ENCODE measurements around the gene SLC2A4. TPM values are rescaled to one million over a fixed set of nuclear protein-coding genes. Genes with fewer than 3 reads are reported as not detected.
"Not testable (repeated sequence)": the region's sequence is repeated elsewhere in the genome, so short reads cannot be mapped to it uniquely, and the experiment has no call there.

The SLC2A4 gene
- total RNA-seq, 1 donor from 2014 or later: 0.90 TPM

DNA sequence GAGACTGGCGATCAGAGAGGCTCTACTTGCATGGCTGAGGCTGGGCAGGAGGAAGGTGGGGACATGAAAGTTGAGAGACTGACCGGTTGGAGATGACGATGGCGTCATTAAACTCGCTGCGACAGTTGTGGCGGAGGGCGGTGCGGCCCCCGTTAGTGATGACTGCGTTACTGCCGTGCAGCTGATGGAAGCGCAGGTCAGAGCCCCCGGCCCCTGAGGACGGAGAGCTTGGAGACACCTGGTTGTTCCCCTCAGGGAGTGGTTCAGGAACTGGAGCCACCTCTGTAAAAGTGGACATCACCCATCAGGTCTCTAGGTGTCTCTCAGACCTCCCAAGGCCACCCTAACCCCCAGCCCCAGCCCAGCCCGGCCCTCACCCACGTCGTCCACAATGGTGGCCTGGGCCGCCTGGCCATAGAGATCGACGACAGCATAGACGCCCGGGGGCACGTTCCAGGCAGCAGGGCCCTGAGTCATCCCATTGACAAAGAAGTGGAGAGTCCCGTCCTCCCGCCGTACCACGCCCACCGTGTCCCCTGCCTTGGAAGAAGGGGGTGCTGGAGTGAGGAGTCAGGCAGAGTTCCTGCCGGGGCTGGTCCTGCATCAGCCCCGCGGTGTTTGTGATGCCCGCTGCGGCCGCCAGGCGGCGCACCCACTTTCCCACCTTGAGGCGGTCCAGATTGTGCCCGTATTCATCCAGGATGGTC is 42.4 kb downstream of the SLC2A4 start:
- peak in 1 of 2 donors; percentile 41 for DNase-seq (ENCODE audit: low read depth in 2 of 2)

DNA sequence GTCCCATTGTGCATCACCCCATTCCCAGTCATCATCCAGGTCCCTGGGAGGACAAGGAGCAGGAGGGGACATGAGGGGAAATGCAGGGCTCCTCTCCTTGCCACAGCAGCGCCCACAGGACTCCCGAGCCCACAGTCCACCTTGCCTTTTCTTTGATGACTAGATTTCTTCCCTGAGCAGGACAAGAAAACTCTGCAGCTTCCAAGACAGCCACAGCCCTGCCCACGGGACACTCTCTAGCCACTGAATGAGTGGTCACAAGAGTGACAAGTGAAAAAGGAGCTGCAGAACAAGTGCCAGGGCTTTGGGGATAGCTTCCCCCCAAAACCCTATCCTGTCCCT is 42.9 kb downstream of the SLC2A4 start:
- DNase-seq (ENCODE audit: low read depth in 2 of 2): no peak

DNA sequence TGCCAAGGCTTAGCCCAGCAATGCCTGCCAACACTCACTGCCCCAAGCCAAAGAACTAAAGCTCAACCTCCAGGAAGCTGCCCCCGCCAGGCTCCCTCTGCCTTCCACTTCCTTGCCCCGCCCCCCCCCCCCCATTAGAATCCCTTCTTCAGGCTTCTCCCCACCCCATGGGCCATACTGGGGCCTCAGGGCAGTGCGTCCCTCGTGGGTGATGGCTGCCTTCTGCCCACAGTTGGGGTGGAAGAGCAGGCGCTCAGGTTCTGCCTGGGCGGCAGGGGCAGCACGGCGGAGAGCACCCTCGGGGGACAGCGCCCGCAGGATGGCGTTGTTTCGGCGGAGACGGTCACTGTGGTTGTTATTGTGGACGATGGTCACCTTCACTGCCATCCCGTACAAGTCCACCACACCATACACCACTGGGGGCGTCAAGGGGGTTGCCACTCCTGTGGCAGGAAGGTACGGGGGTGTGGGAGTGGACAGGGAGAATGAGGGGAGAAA is 43.6 kb downstream of the SLC2A4 start:
- DNase-seq (ENCODE audit: low read depth in 2 of 2): no peak

DNA sequence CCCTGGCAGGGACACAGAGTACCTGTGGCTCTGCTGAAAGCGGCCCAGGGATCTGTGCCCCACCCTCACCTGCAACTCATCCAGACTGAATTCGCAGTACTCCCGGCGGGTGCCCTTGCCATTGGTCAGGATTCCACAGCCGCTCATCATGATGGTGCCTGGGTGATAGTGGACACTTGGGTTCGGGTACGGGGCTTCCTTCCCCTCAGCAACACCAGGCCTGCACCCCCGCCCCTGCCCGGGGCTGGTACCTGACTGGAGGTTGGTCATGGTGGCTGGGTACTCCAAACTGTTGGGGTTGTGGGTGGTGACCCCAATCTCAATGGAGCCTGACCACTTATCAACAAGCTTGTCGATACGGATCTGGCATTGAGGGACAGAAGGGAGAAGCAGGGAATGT is 44.7 kb downstream of the SLC2A4 start:
- DNase-seq (ENCODE audit: low read depth in 2 of 2): no peak

DNA sequence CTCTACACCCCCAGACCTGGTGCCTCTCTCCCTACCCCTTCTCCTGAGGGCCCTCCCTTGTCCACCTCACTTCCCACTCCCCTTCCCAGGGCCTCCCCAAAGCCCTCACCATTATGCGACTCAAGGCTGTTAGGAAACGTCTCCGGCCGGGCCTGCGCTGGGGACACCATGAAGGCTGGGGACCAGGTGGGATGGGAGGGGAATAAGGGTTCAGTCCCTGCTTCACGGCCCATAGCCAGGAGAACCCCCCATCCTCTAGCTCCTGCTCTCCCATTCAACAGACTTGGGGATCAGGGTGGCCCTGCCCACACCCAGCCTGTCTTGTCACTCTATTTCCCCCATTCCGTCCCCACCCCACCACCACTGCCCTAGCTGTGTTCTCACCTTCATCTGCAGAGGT is 45.5 kb downstream of the SLC2A4 start:
- DNase-seq (ENCODE audit: low read depth in 2 of 2): no peak

DNA sequence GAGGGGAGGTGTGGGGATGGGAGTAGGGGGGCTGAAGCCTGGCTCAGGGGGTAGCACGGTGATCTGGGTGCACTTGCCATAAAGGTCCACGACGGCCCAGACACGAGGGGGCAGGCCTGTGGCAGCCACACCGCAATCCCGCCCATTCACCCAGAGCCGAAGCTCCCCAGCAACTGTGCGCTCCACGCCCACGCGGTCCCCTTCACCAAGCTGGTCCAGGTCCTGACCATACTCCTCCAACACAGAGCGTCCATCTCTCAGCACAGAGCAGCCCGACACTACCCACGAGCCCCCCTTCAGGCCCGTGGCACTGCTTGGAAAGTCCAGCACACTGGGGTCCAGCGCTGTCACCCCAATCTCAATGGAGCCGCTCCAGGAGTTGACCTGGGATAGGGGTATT is 46.0 kb downstream of the SLC2A4 start:
- DNase-seq (ENCODE audit: low read depth in 2 of 2): no peak

DNA sequence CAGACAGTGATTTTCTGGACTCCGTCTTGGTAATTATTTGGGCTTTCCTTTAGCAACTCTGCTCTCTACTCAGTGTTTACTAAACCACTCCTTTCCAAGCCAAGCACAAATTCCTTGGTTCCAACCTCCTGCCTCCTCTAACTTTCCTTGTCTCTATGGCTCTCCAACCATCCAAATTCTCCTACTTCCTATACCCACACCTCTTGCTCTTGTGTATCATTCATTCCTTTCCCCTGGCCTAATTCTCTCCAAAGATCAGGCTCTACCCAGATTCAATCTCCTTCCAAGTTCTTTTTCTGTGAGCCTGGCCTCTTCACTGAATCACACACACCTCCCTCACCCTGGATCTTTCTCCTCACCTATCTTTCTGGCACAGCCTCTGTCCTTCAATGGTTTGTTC is 46.5 kb downstream of the SLC2A4 start:
- no peak for DNase-seq (ENCODE audit: low read depth in 2 of 2)

DNA sequence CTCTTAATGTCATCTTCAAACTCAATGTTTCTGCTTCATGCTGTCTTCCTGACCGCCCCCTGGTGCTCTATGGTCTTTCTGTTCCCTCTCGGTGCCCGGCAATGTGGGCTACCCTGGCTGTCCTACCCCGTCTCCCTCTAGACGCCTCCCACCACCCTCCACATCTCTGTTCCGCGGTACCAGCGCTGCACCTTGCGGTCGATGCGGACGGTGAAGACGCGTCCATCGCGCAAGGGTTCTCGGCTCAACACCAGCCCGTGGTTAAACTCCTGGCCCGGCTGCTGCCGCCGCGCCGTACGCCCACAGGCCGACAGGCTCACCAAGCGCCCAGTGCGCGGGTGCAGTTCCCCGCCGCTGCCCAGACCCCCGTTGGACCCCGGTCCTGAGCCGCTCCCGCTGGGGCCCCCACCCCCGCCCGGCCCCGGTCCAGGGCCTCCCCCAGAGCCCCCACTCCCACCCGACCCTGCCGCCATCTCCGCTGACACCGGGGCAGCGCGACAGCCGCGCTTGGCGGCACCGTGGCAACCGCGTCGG is 47.4 kb downstream of the SLC2A4 start, which contains the start of gene NEURL4:
TSS of gene NEURL4 (minus strand) at position 496 of the 534 bp plus-strand sequence. CDS start at position 473, 23 bp downstream.
- DNase-seq (ENCODE audit: low read depth in 2 of 2): no peak

DNA sequence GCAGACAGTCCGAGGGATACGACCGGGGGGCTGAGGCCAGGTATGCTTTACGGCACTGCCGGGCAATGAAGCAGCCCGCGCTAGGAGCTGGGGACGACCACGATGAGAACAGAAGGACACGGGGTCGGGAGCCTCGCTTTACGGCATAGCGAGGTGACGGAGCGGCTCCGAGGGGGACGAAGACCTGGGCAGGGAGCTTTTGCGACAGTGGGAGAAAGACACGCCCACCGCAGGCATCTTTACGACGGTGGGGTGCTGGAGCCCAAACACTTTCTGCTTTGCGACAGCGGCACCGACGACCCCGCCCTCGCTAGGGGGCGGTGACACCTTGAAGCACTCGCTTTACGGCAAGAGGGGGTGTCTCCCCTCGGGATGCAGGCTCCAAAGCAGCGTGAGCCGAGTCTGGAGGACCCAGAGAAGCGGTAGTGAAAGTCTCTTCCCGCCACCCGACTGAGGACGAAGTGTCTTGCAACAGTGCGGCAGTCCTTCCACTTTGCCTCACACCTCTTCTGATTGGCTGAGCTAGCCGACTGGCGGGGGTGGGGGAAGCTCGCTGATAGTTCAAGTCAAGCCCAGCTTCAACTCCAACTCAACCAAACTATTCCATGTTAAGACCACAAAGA is 48.0 kb downstream of the SLC2A4 start:
- DNase-seq (ENCODE audit: low read depth in 2 of 2): peak; percentile 98 to 99

DNA sequence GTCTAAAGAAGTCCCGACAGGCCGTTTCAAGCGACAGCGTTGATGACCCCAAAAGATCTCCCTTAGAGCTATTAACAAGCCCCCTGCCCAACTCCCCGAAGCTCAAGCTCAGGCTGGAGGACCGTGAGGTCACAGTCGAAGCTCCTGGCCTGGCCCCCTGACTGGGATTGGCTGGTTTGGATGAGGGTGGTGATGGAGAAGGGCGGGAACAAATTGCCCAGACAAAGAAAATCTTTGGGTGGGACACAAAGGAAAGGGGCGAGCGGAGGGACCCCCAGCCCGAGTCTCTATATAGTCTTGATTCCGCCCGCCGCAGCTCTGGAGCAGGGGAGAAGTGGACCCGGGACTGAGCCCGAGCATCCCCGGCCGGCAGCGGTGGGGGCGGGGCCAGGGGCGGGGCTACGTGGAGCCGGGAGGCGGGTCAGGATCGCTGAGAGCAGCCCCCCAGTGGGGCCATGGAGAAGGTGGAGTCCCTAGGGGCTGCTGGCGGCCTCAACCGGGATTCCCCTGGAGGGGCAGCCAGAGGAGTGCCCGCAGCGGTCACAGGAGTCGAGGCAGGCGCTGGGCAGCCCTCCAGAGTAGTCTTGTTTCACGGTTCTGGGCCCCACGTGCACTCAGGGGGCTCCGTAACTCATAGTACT is 48.6 kb downstream of the SLC2A4 start:
- peak in 1 of 2 donors; percentile 82 for DNase-seq (ENCODE audit: low read depth in 2 of 2)

DNA sequence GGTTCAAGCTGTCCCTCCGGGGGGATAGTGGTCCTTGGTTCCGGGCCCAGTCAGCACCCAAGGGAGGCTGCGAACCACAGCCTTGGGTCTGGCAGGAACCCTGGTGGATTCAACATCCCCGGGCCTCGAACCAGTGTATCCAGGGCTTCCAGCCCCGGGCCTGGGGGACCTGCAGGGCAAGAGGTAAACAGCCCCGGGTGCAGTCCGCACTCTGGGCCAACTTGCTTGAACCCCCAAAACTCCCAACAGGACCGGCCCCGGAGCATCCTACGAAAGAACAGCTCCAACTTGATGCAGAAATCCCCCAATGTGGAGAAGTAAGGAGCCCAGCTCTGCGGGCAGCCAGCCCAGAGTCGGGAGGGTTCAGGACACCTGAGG is 49.1 kb downstream of the SLC2A4 start:
- DNase-seq (ENCODE audit: low read depth in 2 of 2): no peak

DNA sequence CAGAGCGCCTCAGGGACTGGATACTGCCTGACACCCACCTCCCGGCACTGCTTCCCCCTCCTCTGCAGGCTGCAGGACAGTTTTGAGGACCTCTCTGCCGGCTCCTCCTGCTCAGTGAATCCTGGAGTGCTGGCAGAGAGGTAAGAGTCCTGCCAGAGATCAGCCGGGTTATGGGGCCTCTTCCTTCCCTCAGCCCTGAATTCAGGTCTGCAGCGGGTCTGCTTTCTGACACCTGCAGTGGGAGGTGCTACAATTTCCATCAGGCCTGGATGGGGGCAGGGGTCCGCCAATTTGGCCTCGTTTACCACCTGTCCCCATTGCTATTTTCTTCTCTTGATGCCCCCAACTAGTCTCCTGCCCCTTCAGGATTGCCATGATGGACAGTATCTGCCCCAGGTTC is 50.6 kb downstream of the SLC2A4 start:
- DNase-seq (ENCODE audit: low read depth in 2 of 2): no peak

DNA sequence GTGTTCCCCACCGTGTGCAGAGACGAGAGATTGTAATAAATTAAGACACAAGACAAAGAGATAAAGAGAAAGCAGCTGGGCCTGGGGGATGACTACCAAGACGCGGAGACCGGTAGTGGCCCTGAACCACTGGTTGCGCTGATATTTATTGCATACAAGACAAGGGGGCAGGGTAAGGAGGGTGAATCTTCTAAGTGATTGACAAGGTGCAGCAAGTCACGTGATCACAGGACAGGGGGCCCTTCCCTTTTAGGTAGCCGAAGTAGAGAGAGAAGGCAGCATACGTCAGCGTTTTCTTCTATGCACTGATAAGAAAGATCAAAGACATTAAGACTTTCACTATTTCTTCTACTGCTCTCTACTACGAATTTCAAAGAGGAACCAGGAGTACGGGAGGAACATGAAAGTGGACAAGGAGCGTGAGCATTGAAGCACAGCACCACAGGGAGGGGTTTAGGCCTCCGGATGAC is 51.1 kb downstream of the SLC2A4 start:
- not testable (repeated sequence) for DNase-seq (ENCODE audit: low read depth in 2 of 2)

DNA sequence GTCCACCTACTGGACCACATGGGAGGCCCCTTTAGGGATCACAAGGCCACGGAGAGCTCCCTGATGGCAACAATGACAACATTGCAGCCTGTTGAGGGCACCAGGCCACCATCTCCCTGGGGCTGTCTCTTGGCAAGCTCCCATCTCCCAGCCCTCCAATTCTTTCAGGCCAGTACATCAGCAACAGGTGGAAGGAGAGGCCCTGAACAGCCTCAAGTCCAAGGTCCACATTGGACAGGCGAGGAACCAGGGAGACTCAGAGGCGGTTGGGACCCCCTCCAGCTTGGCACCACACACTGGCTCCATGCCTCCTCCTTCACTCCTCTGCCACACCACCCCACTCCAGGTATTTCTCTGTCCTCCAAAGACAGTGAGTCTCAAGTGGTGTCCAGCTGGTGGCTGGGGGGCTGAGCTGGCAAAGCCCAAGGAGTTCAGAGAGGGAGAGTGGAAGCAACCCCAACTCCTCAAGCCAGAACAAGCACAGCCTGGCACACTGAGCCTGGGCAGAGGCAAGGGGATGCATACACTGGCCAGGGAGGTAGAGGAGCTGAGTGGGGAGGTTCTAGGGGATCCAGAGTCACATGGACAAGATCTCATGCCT is 53.5 kb downstream of the SLC2A4 start:
- DNase-seq (ENCODE audit: low read depth in 2 of 2): no peak

DNA sequence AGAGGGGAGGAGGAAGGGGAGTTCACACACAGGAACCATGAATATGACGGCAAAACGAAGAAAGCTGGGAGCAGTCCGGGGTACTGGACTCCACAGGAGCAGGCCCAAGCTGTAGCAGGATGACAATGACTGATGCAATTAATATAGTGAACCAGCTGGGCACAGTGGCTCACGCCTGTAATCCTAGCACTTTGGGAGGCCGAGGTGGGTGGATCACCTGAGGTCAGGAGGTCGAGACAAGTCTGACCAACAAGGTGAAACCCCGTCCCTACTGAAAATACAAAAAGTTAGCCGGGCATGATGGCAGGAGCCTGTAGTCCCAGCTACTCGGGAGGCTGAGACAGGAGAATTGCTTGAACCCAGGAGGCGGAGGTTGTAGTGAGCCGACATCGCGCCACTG is 54.2 kb downstream of the SLC2A4 start:
- not testable (repeated sequence) for DNase-seq (ENCODE audit: low read depth in 2 of 2)

DNA sequence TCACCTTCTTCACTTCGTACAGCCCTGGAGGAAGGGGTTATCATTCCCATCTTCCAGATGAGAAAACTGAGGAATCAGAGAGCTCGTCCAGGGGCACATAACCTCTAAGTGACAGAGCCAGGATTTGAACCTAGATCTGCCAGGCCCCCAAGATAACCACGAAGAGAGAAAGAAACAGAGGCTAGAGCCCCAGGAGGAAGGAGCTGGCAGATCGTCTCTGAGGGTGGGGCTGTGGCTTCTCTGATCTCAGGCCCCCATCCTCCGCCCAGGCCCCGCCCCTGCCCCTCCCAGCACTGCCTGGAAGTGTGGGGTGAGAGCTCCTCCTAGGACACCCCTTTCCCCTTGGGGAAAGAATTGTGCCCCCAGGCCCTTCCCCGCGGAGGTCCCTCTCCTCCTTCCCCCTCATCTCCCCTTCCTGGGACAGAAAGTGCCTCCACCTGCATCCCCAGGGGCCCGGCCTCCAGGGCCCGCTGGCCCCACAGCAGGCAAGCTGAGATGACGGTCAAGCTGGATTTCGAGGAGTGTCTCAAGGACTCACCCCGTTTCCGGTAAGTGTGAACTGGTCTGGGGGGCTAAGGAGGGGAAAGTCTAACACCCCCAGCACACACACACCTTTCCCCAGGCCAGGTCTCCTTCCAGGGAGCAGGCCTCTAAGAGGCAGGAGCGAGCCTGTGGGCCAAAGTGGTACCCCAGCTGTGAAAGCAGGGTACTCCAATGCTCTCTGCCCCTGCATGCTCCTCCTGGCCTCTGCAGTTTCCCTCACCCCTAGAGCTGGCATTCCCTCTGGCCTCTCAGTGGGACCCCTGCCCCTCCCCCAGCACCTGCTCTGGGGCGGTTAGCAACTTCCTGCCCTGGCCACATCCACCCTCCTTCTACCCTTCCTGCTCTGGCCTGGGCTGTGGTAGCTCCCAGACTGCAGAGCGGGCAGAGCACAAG is 55.0 kb downstream of the SLC2A4 start, which contains the start of gene ACAP1:
TSS of gene ACAP1 (plus strand) at position 290 of the 936 bp plus-strand sequence. CDS start at position 496, 206 bp downstream.
- DNase-seq (ENCODE audit: low read depth in 2 of 2): no peak

DNA sequence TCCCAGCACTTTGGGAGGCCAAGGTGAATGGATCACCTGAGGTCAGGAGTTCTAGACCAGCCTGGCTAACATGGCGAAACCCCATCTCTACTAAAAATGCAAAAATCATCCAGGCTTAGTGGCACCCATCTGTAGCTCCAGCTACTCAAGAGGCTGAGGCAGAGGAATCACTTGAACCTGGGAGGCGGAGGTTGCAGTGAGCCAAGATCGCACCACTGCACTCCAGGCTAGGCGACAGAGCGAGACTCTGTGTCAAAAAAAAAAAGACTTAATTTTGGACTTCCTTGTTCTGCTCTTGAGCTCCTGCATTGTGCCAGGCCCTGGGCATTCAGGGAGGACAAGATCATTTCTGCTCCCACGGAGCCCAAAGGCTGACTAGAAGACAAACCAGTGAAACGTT is 56.1 kb downstream of the SLC2A4 start:
- not testable (repeated sequence) for DNase-seq (ENCODE audit: low read depth in 2 of 2)
